Stimulated activated naive CD8-positive, alpha-beta T cell treated with anti-CD3 and anti-CD28 coated beads, Interleukin-15, amount 100 ng/mL, for 72 hours (primary cell): ENCODE data around the gene SDC1.

Experiments
- ATAC-seq: fragments of 150-1000 bp; cut with Tn5 transposase; 2 replicates; pipeline ENCODE4 v1.10.0; 2021; ENCODE audit warnings: mild to moderate bottlenecking, moderate library complexity
- DNase-seq, 2 donors: peaks; one replicate each; pipeline ENCODE4 v3.0.0; 2021 to 2022
- H3K27ac Mint-ChIP-seq, 2 donors: one replicate each; pipeline ENCODE4 v1.8.0; 2022; ENCODE audit warnings: mild to moderate bottlenecking in 2 of 2, mixed read lengths in 2 of 2, moderate library complexity in 2 of 2
- H3K27me3 Mint-ChIP-seq: one replicate; pipeline ENCODE4 v1.8.0; 2022; ENCODE audit warnings: mixed read lengths
- H3K4me1 Mint-ChIP-seq: one replicate; pipeline ENCODE4 v1.8.0; 2022; ENCODE audit warnings: mild to moderate bottlenecking, mixed read lengths
- H3K4me3 Mint-ChIP-seq, 2 donors: one replicate each; pipeline ENCODE4 v1.8.0; 2022; ENCODE audit warnings: mild to moderate bottlenecking in 2 of 2, mixed read lengths in 2 of 2, moderate library complexity in 1 of 2
- H3K9me3 Mint-ChIP-seq, 2 donors: one replicate each; pipeline ENCODE4 v1.8.0; 2022; ENCODE audit warnings: mixed read lengths in 2 of 2

Gene SDC1

GRCh38 chr2:20211860-20212458 is 13.0 kb downstream of the SDC1 start:
- Mint-ChIP-seq H3K27me3 (no peaks in the 10 kb centered on the region), H3K27ac (peak overlapping the region in 1 of 2 donors; percentile 13)
- ATAC-seq = no peak

GRCh38 chr2:20211420-20211819 is 13.5 kb downstream of the SDC1 start:
- Mint-ChIP-seq H3K4me3 (no peak overlapping the region), H3K9me3 (no peaks in the 10 kb centered on the region), H3K4me1 (no peaks in the 10 kb centered on the region), H3K27me3 (no peaks in the 10 kb centered on the region), H3K27ac (peak overlapping the region in 1 of 2 donors; percentile 13)
- no peak for ATAC-seq
- DNase-seq = no peak

More at GRCh38 chr2:20211860-20212458, 13.0 kb downstream of the SDC1 start:
- Mint-ChIP-seq H3K4me1 (no peaks in the 10 kb centered on the region), H3K9me3 (no peaks in the 10 kb centered on the region), H3K4me3 (no peak overlapping the region)
- no peak for DNase-seq

GRCh38 chr2:20210462-20210861 is 14.5 kb downstream of the SDC1 start:
- H3K27me3 Mint-ChIP-seq = no peaks in the 10 kb centered on the region
- DNase-seq (no peak), ATAC-seq (no peak)
- H3K4me1 Mint-ChIP-seq = no peaks in the 10 kb centered on the region
- no peak overlapping the region for H3K27ac Mint-ChIP-seq
- H3K4me3 Mint-ChIP-seq = no peak overlapping the region
- no peaks in the 10 kb centered on the region for H3K9me3 Mint-ChIP-seq

- ATAC-seq = no peak
- no peaks in the 10 kb centered on the region for H3K9me3 Mint-ChIP-seq
These were observed 15.4 kb downstream of the SDC1 start for GRCh38 chr2:20209373-20210109.

GRCh38 chr2:20208476-20208859 is 16.5 kb downstream of the SDC1 start:
- no peak for DNase-seq
- ATAC-seq = no peak
- Mint-ChIP-seq H3K4me3 (no peak overlapping the region), H3K4me1 (no peaks in the 10 kb centered on the region), H3K9me3 (no peaks in the 10 kb centered on the region), H3K27ac (no peak overlapping the region), H3K27me3 (no peaks in the 10 kb centered on the region)

More at GRCh38 chr2:20209373-20210109, 15.4 kb downstream of the SDC1 start:
- no peak overlapping the region for H3K4me3 Mint-ChIP-seq
- DNase-seq = no peak
- no peaks in the 10 kb centered on the region for H3K4me1 Mint-ChIP-seq
- no peak overlapping the region for H3K27ac Mint-ChIP-seq
- no peaks in the 10 kb centered on the region for H3K27me3 Mint-ChIP-seq

- no peaks in the 10 kb centered on the region for H3K9me3 Mint-ChIP-seq
- ATAC-seq = no peak
- DNase-seq = no peak
- H3K27ac Mint-ChIP-seq = no peak overlapping the region
- no peaks in the 10 kb centered on the region for H3K4me1 Mint-ChIP-seq
- no peak overlapping the region for H3K4me3 Mint-ChIP-seq
- no peaks in the 10 kb centered on the region for H3K27me3 Mint-ChIP-seq
These were observed 17.9 kb downstream of the SDC1 start for GRCh38 chr2:20207051-20207450.

- Mint-ChIP-seq H3K4me1 (no peaks in the 10 kb centered on the region), H3K9me3 (no peaks in the 10 kb centered on the region), H3K4me3 (no peak overlapping the region), H3K27me3 (no peaks in the 10 kb centered on the region), H3K27ac (no peak overlapping the region)
- ATAC-seq (no peak), DNase-seq (no peak)
These were observed 18.9 kb downstream of the SDC1 start for GRCh38 chr2:20205915-20206524.

GRCh38 chr2:20205069-20205468 is 19.9 kb downstream of the SDC1 start:
- Mint-ChIP-seq H3K9me3 (no peaks in the 10 kb centered on the region), H3K27me3 (no peaks in the 10 kb centered on the region), H3K27ac (no peak overlapping the region), H3K4me1 (no peaks in the 10 kb centered on the region), H3K4me3 (no peak overlapping the region)
- ATAC-seq = no peak
- DNase-seq = no peak

GRCh38 chr2:20203521-20204225 is 21.3 kb downstream of the SDC1 start:
- Mint-ChIP-seq H3K4me3 (no peak overlapping the region), H3K9me3 (no peaks in the 10 kb centered on the region), H3K4me1 (no peaks in the 10 kb centered on the region), H3K27ac (peak overlapping the region in 1 of 2 donors; percentile 27), H3K27me3 (peaks cover 10% of the 10 kb centered on the region)
- no peak for ATAC-seq
- DNase-seq = no peak

GRCh38 chr2:20203072-20203471 is 21.9 kb downstream of the SDC1 start:
- no peak for ATAC-seq
- H3K27ac Mint-ChIP-seq = no peak overlapping the region
- H3K4me3 Mint-ChIP-seq = no peak overlapping the region
- no peaks in the 10 kb centered on the region for H3K4me1 Mint-ChIP-seq
- DNase-seq = no peak
- H3K27me3 Mint-ChIP-seq = peaks cover 11% of the 10 kb centered on the region
- no peaks in the 10 kb centered on the region for H3K9me3 Mint-ChIP-seq

- Mint-ChIP-seq H3K4me1 (no peaks in the 10 kb centered on the region), H3K27me3 (peaks cover 11% of the 10 kb centered on the region), H3K27ac (no peak overlapping the region), H3K9me3 (no peaks in the 10 kb centered on the region), H3K4me3 (no peak overlapping the region)
- DNase-seq (no peak), ATAC-seq (no peak)
These were observed 23.3 kb downstream of the SDC1 start for GRCh38 chr2:20201671-20202070.

GRCh38 chr2:20200697-20201555 is 24.0 kb downstream of the SDC1 start:
- Mint-ChIP-seq H3K27ac (no peak overlapping the region), H3K27me3 (peaks cover 11% of the 10 kb centered on the region), H3K9me3 (no peaks in the 10 kb centered on the region), H3K4me1 (no peaks in the 10 kb centered on the region), H3K4me3 (no peak overlapping the region)
- DNase-seq (no peak), ATAC-seq (no peak)

- Mint-ChIP-seq H3K27me3 (peaks cover 11% of the 10 kb centered on the region), H3K4me1 (no peaks in the 10 kb centered on the region), H3K9me3 (no peaks in the 10 kb centered on the region), H3K4me3 (no peak overlapping the region), H3K27ac (no peak overlapping the region)
- no peak for DNase-seq
- no peak for ATAC-seq
These were observed 25.2 kb downstream of the SDC1 start for GRCh38 chr2:20199633-20200270.

- Mint-ChIP-seq H3K4me3 (no peak overlapping the region), H3K4me1 (no peaks in the 10 kb centered on the region), H3K9me3 (no peaks in the 10 kb centered on the region), H3K27ac (no peak overlapping the region), H3K27me3 (peaks cover 11% of the 10 kb centered on the region)
- ATAC-seq (peak; percentile 19), DNase-seq (no peak)
These were observed 25.9 kb downstream of the SDC1 start for GRCh38 chr2:20198796-20199632.
